ENCODE results near the gene FYB1. TPM values are rescaled to one million over a fixed set of nuclear protein-coding genes. Genes with fewer than 3 reads are reported as not detected.

FYB1 gene
- total RNA-seq, 2 donors from 2014 or later = 3.1 to 4.0 TPM

- TF ChIP-seq POLR2AphosphoS5 (IDR thresholded peaks at IDR 0.05) (no peak), POLR2A (IDR thresholded peaks at IDR 0.05) (no peak)
- TF ChIP-seq, protein P1, sequence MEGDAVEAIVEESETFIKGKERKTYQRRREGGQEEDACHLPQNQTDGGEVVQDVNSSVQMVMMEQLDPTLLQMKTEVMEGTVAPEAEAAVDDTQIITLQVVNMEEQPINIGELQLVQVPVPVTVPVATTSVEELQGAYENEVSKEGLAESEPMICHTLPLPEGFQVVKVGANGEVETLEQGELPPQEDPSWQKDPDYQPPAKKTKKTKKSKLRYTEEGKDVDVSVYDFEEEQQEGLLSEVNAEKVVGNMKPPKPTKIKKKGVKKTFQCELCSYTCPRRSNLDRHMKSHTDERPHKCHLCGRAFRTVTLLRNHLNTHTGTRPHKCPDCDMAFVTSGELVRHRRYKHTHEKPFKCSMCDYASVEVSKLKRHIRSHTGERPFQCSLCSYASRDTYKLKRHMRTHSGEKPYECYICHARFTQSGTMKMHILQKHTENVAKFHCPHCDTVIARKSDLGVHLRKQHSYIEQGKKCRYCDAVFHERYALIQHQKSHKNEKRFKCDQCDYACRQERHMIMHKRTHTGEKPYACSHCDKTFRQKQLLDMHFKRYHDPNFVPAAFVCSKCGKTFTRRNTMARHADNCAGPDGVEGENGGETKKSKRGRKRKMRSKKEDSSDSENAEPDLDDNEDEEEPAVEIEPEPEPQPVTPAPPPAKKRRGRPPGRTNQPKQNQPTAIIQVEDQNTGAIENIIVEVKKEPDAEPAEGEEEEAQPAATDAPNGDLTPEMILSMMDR (IDR thresholded peaks at IDR 0.05) = no peak
- H3K4me3 ChIP-seq = no peak overlapping the region
- H3K9me3 ChIP-seq = no peaks in the 10 kb centered on the region
- no peak overlapping the region for H3K27ac ChIP-seq
- no peaks in the 10 kb centered on the region for H3K27me3 ChIP-seq (replicated peaks; ENCODE audit: insufficient read depth)
- no peaks in the 10 kb centered on the region for H3K36me3 ChIP-seq
- H3K4me1 ChIP-seq (replicated peaks) = no peaks in the 10 kb centered on the region
- intact Hi-C loops (cut with DNase I) = no loop called here
- DNase-seq (ENCODE audit: low spot score) = no peak
- WGBS = 62% methylated on average over 4 of the region's 4 CpGs
Measured at GRCh38 chr5:39189292-39189955, 29.9 kb downstream of the FYB1 start.

DNA sequence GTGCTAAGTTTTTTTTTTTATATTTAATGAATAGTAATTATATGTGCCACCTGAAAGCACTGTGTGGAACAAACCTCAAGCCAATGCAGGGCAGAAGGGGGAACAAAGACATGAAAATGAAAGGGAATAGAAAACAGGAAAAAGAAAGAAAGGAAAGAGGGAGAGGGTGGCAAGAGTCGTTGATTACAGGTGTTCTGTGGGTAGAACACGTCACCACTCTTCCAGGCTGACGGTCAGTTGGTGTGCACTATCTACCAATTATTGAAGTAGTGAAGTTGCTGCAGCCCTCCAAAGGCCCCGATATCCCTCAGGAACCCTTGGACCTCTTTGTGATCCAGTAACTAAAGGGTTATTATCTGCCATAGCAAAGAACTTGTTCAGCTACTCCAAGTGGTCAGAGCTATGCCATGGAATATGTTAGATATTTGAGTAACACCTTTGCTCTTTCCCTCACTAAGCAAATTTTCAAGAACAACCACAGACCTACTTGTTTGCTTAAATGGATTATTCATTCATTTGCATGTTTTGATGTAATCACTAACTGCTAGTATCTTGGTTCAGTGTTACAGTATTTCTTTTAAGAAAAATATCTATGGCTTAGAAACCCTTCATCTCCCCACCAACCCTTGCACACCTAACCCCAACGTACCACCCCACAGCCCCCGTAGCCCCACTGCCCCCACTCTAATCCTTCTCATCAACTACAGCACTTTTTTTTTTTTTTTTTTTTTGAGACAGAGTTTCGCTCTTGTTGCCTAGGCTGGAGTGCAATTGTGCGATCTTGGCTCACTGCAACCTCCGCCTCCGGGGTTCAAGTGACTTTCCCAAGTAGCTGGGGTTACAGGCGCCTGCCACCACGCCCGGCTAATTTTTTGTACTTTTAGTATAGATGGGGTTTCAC is 31.3 kb downstream of the FYB1 start:
- TF ChIP-seq POLR2AphosphoS5 (IDR thresholded peaks at IDR 0.05) (no peak), POLR2A (IDR thresholded peaks at IDR 0.05) (no peak)
- TF ChIP-seq, protein P1 (IDR thresholded peaks at IDR 0.05) = no peak
- 87% methylated on average over 13 of the region's 13 CpGs for WGBS
- Histone ChIP-seq H3K36me3 (no peaks in the 10 kb centered on the region), H3K4me1 (replicated peaks) (no peaks in the 10 kb centered on the region), H3K9me3 (no peaks in the 10 kb centered on the region), H3K27me3 (replicated peaks; ENCODE audit: insufficient read depth) (no peaks in the 10 kb centered on the region), H3K27ac (no peak overlapping the region), H3K4me3 (no peak overlapping the region)
- DNase-seq (ENCODE audit: low spot score) = no peak
- intact Hi-C loops (cut with DNase I) = no loop called here

DNA sequence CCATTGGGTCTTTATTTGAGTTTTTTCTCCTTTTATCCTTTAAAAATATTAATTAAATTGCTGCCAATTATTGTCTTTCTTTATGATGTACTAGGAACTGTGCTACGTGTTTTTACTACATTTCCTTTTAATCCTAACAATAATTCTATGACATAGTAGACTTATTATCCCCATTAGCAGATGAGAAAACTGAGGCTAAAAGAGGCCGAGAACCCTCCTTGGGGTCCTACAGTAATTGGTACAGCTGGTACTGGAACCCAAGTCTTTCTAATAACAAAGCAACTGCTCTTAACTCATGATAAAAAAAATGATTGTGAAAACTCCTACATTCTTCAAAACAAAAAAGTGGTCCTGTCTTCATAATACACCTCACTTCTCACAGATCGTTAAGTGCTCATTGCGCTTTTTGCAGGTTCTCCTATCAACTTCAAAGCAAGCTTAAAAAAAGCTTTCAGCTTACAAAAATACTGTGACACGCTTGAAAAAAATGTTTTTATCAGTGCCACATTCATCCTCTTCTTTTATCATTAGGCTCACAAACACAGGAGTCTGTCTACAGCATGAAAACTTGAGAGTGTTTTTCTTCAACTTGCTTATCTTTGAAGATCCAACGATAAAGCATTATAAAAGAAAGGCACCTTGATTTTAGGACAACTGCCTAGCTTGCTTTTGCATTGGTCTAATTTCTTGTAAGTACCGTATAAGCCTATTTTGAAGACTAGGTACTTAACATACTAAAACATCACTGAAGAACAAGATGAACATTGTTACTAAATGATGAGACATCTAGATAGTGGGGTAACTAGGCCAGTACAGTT is 32.4 kb downstream of the FYB1 start:
- 75% methylated on average over 7 of the region's 7 CpGs for WGBS
- H3K4me1 ChIP-seq (replicated peaks) = no peaks in the 10 kb centered on the region
- no peak for DNase-seq (ENCODE audit: low spot score)
- TF ChIP-seq, protein P1 (IDR thresholded peaks at IDR 0.05) = no peak
- TF ChIP-seq POLR2A (IDR thresholded peaks at IDR 0.05) = no peak
- TF ChIP-seq POLR2AphosphoS5 (IDR thresholded peaks at IDR 0.05) = no peak
- no peak overlapping the region for H3K4me3 ChIP-seq
- no peak overlapping the region for H3K27ac ChIP-seq
- H3K9me3 ChIP-seq = no peaks in the 10 kb centered on the region
- H3K27me3 ChIP-seq (replicated peaks; ENCODE audit: insufficient read depth) = no peaks in the 10 kb centered on the region
- H3K36me3 ChIP-seq = no peaks in the 10 kb centered on the region
- intact Hi-C loops (cut with DNase I) = no loop called here

GRCh38 chr5:39186289-39186688 is 33.1 kb downstream of the FYB1 start:
- 93% methylated on average over 2 of the region's 2 CpGs for WGBS
- TF ChIP-seq, protein P1 (IDR thresholded peaks at IDR 0.05) = no peak
- no peak for TF ChIP-seq POLR2AphosphoS5 (IDR thresholded peaks at IDR 0.05)
- no peak for TF ChIP-seq POLR2A (IDR thresholded peaks at IDR 0.05)
- Histone ChIP-seq H3K36me3 (no peaks in the 10 kb centered on the region), H3K27me3 (replicated peaks; ENCODE audit: insufficient read depth) (no peaks in the 10 kb centered on the region), H3K27ac (no peak overlapping the region), H3K9me3 (no peaks in the 10 kb centered on the region), H3K4me1 (replicated peaks) (no peaks in the 10 kb centered on the region), H3K4me3 (no peak overlapping the region)
- intact Hi-C loops (cut with DNase I) = no loop called here
- no peak for DNase-seq (ENCODE audit: low spot score)
